ENCODE data around the gene FKBP3.
"Not testable (repeated sequence)": the region's sequence is repeated elsewhere in the genome, so short reads cannot be mapped to it uniquely, and the experiment has no call there.

The FKBP3 gene

DNA sequence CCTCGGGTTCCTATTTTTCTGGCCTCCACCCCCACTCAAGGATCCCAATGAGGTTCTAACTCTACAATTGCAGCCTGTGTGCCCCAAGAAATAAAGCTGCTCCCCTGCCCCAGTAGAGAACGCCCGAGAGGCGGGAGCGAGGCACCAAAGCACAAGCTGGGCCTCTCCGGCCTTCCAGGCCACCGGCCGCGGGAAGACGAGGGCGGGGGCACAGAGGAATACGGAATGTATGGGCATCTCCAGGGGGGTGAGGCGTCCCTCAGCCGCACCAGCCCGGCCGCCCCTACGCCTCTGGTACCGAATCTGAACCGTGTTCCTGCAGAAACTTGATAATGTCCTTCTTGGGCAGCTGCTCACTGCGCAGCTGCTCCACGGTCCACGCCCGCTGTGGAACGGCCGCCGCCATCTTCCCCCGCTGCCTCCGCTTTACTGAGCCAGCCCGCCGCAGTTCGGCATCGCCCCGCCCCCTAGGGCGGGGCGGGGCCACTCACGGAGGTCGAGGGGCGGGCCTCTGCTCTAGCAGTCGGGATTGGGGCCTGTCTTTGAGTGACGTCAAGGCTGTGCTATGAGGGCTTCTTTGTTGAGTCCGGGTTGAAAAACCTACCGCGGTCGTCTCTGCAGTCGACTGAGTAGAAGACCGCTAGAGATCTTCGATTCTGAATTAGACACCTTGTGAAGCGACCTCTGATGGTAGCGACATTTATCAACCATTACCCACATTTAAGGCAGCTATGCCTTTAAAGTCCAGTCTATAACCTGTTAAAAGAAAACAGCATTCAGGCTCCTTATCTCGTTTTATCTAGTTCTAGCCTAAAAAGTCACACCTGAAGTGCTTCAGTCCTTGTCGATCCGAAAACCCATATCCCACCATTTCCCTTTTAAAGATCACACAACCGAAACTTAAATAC is at the start of gene FKBP3:
TSS of gene FKBP3 (minus strand) at position 431 of the 908 bp plus-strand sequence. CDS start at position 406, 25 bp downstream.
- DNase-seq: peak; percentile 91

DNA sequence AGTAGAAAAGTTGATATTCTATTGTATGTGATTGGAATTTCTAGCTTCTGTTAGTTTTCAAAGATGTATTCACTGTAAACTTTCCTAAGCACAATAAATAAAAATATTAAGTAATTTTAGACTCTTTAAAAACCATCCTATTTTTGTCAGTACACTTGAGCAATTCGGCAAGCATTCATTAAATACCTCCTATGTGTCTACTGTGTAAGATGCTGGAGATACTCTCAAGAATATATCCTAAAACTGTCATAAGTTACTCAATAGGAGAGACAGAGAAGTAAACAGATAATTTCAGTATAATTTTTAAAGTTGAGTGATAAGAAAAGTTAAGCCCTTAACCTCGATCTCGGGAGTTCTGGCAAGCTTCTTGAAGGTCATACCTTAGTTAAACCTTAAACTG is 47.5 kb upstream of the FKBP3 start:
- DNase-seq: no peak

DNA sequence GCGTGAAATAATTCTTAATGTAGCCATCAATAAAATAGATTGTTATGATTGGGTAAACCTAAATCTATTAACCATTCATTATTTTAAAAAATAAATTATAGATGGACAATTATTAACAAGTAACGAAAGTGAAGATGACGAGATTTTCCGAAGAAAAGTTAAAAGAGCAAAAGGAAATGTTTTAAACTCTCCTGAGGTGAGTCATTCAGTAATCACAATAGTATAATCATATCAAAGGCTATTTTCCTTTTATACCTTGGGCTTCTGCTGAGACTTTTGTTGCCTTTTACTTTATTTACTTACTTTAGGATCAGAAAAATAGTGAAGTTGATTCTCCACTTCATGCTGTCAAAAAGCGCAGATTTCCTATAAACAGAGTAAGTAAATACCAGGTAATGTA is 47.0 kb upstream of the FKBP3 start:
- no peak for DNase-seq

GRCh38 chr14:45177076-45177475 is 42.8 kb upstream of the FKBP3 start:
- DNase-seq: no peak

DNA sequence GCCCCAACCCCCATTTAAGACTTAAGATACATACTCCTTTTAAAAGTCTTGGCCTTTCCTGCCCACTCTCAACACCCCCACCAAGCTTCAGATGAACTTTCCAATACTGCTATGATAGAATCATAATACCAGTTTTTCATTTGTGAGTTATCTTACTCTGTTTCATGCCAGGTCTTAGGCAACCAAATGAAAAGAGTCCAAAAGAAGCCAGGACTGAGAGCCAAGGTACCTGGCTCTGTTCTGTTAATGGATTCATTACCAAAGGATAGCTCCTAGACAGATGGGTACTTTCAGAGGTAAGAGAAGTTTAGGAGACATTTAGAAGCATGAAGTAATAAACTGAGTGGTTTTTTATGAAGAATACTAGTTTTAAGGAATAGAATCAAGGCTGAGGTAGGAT is 35.6 kb upstream of the FKBP3 start:
- no peak for DNase-seq

DNA sequence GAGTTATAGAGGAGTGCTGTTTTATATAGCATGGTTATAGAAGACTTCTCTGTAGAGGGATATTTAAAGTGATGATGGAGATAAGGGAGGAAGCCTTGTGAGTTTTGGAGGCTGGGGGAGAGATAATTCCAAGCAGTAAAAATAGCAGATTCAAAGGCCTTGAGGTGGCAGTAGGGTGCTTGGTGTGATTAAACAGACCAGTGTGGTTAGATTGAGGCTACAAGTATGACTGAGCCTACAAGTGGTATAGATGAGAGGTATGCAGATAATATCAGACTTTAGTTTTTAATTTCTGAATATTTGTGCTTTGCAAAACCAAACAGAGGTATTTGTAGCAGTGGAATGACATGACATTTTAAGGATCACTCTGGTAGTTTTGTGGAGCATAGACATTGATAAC is 21.8 kb upstream of the FKBP3 start:
- no peak for DNase-seq

- no peak for DNase-seq
These were observed 16.2 kb upstream of the FKBP3 start for GRCh38 chr14:45150386-45150890.

- no peak for DNase-seq
These were observed 15.3 kb upstream of the FKBP3 start for GRCh38 chr14:45149602-45150001.

- DNase-seq: no peak
These were observed 10.9 kb upstream of the FKBP3 start for GRCh38 chr14:45145214-45145613.

DNA sequence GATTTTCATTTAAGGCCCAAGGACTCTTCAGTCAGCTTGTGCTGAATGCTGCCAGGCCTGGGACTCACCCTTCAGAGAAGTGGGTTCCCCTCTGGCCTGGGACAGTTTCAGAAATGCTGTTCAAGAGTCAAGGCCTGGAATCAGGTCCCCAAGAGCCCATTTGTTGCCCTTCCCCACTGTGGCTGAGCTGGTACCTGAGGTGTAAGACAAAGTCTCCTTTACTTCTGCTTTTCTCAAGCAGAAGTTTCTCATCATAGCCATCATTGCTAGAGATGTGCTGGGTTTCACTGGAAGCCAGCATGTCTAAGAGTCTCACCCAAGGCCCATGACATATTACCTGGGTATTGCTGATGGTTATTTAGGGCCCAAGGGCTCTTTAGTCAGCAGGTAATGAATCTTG is 10.4 kb upstream of the FKBP3 start:
- no peak for DNase-seq

DNA sequence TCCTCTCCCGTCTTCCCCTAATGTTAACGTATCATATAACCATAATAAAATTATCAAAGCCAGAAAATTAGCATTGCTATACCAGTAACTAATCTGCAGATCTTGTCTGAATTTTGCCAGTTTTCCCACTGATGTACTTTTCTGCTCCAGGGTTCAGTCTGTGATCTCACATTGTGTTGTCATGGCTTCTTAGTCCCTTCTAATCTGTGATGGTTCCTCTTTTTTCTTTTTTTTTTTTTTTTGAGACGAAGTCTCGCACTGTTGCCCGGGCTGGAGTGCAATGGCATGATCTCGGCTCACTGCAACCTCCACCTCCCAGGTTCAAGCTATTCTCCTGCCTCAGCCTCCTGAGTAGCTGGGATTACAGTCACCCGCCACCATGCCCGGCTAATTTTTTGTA is 7.8 kb upstream of the FKBP3 start:
- DNase-seq: not testable (repeated sequence)

DNA sequence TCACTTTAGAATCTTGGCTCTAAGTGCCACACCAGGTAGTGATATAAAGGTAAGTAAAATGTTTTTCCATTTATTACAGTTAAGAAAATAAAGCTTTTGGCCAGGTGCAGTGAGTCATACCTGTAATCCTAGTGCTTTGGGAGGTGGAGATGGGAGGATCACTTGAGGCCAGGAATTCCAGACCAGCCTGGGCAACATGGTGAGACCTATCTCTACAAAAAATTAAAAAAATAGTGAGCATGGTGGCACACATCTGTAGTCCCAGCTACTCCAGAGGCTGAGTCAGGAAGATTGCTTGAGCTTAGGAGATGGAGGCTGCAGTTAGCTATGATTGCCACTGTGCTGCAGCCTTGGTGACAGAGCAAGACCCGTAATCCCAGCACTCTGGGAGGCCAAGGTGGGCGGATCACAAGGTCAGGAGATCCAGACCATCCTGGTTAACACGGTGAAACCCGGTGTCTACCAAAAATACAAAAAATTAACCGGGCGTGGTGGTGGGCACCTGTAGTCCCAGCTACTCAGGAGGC is 6.4 kb upstream of the FKBP3 start:
- DNase-seq: no peak

- DNase-seq: no peak
These were observed 2.1 kb upstream of the FKBP3 start for GRCh38 chr14:45136399-45136798.

GRCh38 chr14:45135659-45136395 is 1.5 kb upstream of the FKBP3 start, which contains the start of gene FANCM:
FANCM (plus strand) TSS chr14:45135930; CDS start chr14:45136032, 102 bp downstream.
- peak; percentile 86 for DNase-seq

DNA sequence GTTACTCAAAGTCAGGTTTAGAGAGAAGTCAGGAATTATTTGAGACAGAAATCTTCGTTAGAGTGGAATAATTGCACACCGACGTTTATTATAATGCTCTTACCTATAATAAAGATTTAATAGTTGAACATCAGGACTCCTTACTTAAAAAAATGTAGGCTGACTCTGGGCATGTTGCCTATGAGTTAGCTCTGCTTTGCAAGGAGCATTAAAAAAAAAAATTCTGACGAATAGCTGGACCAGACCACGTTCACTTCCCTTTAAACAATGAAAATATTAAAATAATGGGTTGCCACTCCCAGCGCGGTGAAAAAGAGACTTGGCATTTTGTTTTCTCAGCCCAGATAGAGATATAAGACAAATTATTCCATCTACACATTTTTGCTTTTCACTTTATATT is 875 bp upstream of the FKBP3 start:
- DNase-seq: no peak

DNA sequence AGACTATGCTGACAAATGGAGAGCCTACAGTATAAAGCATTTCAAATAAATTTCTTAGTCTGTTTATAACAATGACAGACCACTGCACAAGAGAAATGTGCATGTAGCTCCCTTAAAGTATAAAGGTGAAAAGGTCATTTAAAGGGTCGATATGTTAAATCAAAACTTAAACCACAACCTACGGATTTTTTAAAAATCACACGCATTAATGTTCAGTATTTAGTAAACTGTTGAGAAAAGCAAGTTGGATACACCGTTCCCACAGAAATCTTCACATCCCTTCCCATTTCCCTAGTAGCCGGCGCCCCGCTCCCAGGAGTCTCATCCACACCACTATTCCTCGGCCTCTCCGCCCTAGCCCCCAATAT is 614 bp downstream of the FKBP3 start:
- no peak for DNase-seq

DNA sequence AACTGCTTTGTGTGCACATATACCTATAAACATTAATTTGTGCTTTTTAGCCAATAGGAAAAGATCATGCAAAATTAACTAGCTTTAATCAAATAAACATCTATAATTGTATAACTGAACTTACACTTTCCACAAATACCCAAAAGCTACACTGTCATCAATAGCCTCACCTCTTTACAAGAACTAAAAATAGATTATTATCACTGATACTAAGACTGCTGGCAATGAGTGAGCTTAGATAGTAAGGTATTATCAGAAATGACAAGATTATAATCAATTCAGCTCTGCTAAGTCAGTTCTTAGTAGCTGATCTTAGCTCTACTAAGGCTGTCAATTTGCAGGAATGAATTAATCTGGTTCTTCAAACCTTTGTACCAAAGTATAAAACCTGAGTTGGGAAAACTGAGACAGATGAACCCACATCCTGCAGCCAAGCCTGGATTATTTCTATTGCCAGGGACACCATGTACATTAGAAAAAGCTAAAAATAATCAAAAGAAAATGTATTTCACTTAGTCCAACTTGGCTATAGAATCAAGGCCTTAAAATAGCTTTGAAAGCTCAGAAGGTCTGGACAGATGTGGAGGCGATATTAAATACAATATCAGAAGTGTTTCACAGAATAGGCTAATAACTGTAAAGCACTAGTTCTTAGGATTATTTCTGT is 5.2 kb downstream of the FKBP3 start:
- no peak for DNase-seq

DNA sequence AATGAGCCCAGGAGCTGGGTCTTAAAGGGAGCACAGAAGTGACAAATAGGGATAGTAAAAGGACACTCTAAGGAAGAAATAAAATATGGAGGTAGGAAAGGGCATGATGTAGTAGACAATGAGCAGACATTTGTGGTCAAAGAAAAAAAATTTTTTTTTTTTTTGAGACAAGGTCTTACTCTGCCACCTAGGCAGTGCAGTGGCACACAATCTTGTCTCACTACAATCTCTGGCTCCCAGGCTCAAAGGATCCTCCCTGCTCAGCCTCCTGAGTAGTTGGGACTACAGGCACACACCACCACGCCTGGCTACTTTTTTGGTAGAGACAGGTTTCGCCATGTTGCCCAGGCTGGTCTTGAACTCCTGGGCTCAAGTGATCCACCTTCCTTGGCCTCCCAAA is 8.5 kb downstream of the FKBP3 start:
- no peak for DNase-seq

DNA sequence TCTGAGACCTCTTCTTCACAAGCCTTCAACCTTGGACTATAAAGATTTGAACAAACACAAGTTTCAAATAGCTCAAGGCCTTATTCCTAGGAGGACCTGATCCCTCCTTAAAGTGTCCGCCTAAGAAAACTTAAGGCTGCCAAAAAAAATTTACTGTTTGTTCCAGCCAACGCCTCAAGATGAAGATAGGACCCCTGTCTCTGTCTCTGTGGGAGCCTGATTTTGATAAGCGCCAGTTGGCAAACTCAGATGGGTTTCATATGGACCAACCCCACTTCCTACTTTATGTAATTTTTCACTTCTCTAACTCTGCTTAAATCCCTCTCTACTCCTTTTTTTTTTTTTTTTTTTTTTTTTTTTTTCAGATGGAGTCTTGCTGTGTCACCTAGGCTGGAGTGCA is 11.0 kb downstream of the FKBP3 start:
- no peak for DNase-seq

GRCh38 chr14:45120096-45120495 is 14.2 kb downstream of the FKBP3 start:
- DNase-seq: no peak

- no peak for DNase-seq
These were observed 15.7 kb downstream of the FKBP3 start for GRCh38 chr14:45118594-45118993.

- no peak for DNase-seq
These were observed 20.0 kb downstream of the FKBP3 start for GRCh38 chr14:45114327-45114726.
